Stimulated activated CD4-positive, alpha-beta T cell treated with anti-CD3 and anti-CD28 coated beads, Interleukin-2, amount 100 ng/mL, for 48 hours (primary cell): ENCODE data around the gene ATP5IF1.

Experiments used
- DNase-seq, 2 donors: peaks; one replicate each; pipeline ENCODE4 v3.0.0-alpha.2; 2020

The ATP5IF1 gene

DNA sequence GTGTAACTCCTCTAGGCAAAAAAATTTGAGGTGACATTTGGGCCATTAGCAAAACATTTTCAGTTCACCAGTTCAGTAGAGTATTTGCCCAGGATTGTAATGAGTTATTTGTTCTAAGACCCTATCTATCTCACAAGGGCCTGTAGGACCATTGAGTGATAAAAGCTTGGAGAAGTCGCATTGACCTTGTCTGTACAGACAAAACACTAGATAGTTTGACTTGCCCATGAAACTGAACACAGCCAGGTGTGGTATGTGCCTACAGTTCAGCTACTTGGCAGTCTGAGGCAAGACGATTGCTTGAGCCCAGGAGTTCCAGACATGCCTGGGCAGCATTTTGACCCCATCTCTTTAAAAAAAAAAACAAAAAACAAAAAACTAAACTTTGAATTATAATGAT, 3.1 kb downstream of the ATP5IF1 start:
- DNase-seq, result no peak

GRCh38 chr1:28240024-28240423, 4.1 kb downstream of the ATP5IF1 start:
- no peak for DNase-seq

- no peak for DNase-seq
Observed at GRCh38 chr1:28241638-28242241, 5.8 kb downstream of the ATP5IF1 start.

DNA sequence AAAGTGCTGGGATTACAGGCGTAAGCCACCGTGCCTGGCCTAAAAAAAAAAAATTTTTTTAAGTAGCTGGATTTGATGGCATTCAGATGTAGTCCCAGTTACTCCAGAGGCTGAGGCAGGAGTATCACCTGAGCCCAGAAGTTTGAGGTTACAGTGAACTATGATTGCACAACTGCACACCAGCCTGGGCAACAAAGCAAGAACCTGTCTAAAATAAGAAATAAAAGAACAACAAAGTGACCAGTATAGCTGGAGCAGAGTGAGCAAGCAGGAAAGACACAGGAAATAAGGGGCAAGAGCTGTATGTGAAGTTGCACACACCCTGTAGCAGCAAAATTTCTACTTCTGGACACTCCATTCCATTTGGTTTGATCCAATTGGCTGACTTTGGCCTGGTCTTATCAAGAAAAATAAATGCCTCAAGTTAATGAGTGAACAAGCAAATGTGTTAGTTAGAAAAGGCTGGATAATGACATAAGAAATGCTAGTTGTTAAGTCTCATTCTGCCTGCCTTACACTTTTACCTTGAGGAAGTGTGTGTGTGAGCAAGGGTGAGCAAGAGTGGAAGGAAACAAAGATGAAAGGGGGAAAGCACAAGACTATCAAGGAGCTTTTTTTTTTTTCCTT, 7.9 kb downstream of the ATP5IF1 start:
- DNase-seq, result no peak

- DNase-seq, result no peak
Observed at GRCh38 chr1:28244549-28245251, 8.8 kb downstream of the ATP5IF1 start.

- DNase-seq, result no peak
Observed at GRCh38 chr1:28246427-28246832, 10.5 kb downstream of the ATP5IF1 start.

- DNase-seq, result no peak
Observed at GRCh38 chr1:28247612-28248272, 11.8 kb downstream of the ATP5IF1 start.

DNA sequence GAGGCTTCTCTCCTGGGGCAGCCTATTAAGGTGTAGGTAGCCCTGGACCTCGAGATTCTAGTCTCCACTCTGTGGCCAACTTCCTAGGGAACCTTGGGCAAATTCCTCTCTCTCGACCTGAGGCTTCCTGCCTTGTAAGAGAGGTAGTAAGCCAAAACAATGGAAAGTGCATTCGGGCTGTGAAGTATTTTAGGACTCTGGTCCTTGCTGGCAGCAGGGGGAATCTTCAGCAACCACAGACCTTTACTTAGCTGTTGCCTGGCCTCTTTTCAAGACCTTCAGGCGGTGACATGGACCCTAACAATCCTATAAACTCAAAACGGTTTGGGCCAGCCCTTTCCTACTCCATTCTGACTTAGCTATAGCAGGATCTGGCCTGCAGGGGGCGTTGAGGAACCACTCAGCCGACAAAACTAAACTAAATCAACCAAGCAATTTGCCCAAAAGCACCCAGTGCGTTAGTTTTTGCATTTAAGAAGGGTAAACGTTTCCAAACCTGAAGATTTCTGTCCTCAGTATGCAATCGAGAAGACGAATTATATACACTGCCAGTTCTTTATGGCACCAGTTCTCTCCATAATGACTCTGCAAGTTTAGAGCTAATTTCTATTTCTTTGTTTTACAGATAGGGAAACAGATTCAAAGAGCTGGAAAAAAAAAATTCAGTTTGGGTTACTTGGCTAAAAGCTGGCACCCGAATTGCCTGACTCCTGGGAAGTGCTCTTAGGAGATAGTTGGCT, 12.5 kb downstream of the ATP5IF1 start:
- peak; percentile 78 to 82 for DNase-seq

DNA sequence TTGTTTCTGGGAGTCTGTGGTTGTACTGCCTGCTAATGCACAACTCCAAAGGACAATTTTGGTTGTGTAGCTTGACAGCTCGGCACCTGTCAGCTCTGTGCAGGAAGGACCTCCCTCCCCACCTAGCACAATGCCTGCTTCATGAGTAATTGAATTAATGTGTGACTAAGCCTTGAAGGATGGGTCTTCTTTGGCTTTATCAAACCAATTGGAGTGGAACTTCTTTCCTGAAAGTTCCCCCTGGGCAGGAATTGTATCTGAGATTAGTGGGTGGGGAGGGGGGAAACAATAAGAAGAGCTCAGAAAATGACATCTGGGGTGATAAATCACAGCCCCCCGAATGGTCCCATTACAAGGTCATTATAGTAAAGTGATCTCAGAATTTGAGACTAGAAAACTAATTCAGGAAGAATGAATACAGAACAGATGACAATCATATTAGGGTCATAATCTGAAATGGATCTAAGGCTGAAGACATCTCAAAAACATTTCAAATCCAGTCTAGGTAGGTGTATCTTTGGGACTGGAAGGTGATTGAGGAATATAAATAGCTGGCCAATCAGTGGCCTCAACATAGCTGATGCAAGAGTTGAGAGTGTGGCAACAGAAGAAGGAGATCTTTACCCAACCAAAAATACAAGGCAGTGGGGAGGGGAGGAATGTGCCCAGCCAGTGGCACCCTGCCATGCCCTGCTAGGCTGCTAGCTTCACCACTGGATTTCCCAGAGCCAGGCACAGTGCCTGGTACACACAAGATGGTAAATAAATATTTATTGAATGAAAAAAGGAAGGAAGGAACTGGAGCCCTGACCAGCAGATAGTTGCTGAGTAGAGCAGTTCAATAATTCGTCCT, 13.3 kb downstream of the ATP5IF1 start:
- no peak for DNase-seq

DNA sequence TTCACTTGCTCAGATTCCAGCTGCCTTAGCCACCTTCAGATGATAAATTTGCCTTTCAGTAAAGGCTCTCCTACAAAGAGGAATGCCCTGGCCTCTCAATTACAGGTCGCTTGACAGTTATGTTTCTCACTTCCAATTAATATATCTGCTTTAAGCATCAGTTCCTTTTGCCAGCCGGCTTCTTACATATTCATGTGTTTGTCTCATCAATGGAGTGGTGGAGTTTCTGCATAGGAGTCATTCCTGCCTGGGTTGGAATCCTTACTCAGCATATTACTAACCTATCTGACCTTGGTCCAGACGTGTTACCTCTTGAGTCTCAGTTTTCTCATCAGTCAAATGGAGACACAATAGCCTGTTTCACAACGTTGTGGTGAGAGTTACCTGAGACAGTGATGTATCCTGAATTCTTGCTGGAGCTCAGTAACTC, 14.0 kb downstream of the ATP5IF1 start:
- DNase-seq, result no peak

GRCh38 chr1:28256197-28256827, 20.4 kb downstream of the ATP5IF1 start:
- no peak for DNase-seq

DNA sequence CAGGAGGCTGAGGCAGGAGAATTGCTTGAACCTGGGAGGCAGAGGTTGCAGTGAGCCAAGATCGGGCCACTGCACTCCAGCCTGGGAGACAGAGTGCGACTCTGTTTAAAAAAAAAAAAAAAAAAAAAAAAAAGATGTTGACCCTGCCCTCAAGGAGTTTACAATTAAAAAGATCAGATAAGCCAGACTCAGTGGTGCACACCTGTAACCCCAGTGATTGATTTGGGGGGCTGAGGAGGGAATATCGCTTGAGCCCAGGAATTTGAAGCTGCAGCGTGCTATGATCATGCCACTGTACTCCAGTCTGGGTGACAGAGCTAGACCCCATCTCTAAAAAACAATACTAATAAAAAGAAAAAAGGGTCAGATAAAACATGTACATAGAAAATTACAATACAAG, 21.8 kb downstream of the ATP5IF1 start:
- no peak for DNase-seq

- DNase-seq, result no peak
Observed at GRCh38 chr1:28258628-28259251, 22.8 kb downstream of the ATP5IF1 start.

GRCh38 chr1:28259252-28259933, 23.5 kb downstream of the ATP5IF1 start, which contains the start of gene SESN2:
Gene SESN2, plus strand, starts transcription at chr1:28259518. Its CDS starts 330 bp downstream, at chr1:28259848.
- peak; percentile 99 for DNase-seq

- DNase-seq, result peak in 1 of 2 donors; percentile 21
Observed at GRCh38 chr1:28259934-28260802, 24.2 kb downstream of the ATP5IF1 start.

DNA sequence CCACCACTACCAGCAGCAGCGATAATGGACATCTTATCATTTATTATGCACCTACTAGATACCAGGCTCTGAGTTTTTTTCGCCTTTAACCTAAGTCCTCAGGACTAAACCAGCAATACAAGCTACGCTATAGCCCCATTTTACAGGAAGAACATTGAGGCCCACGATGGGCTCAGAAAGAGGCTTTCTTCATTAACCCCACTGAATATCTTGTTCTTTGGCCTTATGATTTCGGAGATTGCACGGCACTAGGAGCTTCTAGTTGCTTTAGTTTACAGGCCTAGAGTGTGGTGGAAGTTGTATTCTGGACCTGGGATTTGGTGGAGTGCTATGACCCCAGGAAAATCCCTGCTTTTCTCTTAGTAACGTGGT, 24.9 kb downstream of the ATP5IF1 start:
- no peak for DNase-seq

GRCh38 chr1:28264897-28265296, 29.0 kb downstream of the ATP5IF1 start:
- DNase-seq, result no peak

DNA sequence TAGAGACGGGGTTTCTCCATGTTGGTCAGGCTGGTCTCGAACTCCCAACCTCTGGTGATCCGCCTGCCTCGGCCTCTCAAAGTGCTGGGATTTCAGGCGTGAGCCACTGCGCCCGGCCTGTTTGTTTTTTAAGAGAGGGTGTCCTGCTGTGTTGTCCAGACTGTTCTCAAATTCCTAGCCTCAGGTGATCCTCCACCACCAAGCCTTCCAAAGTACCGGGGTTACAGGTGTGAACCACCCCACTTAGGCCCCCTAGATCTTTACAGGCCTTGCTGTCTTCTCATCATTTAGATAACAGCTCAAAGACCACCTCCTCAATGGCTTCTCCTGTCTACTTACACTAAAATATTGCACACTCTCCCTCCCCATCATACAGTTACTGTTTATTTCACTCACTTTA, 29.7 kb downstream of the ATP5IF1 start:
- no peak for DNase-seq

GRCh38 chr1:28266920-28267322, 31.0 kb downstream of the ATP5IF1 start:
- no peak for DNase-seq
